K562 (cell line): Measurements from ENCODE around the gene CHCHD5. TPM values are rescaled to one million over a fixed set of nuclear protein-coding genes. Genes with fewer than 3 reads are reported as not detected.

Experiments used
- E4F1 ChIP-seq: fragments of 250-450 bp; sonication (Bioruptor Pico); IDR thresholded peaks from 2 replicates; pipeline ENCODE4 v1.5.0; 2021; ENCODE audit warnings: mild to moderate bottlenecking, borderline replicate concordance
- GATAD2A ChIP-seq: fragments of 450-650 bp; IDR thresholded peaks from 2 replicates; pipeline ENCODE4 v1.6.1; 2017
- HINFP ChIP-seq: fragments of 450-650 bp; conservative IDR thresholded peaks from 2 replicates; pipeline ENCODE4 v1.6.1; 2016; ENCODE audit warnings: missing genetic modification characterization, low read depth, mild to moderate bottlenecking, control low read depth, missing compliant biosample characterization
- HSF4 ChIP-seq: fragments of 250-450 bp; sonication (Bioruptor Pico); IDR thresholded peaks from 2 replicates; pipeline ENCODE4 v2.1.2; 2022; ENCODE audit warnings: mild to moderate bottlenecking, moderate library complexity, borderline replicate concordance
- NEUROD1 ChIP-seq: fragments of 150-350 bp; IDR thresholded peaks from 2 replicates; pipeline ENCODE4 v1.6.1; 2014; ENCODE audit warnings: borderline replicate concordance, low read length, low read depth; ENCODE audit not compliant: partially characterized antibody
- PHB2 ChIP-seq: fragments of 450-650 bp; IDR thresholded peaks from 2 replicates; pipeline ENCODE4 v1.6.1; 2017; ENCODE audit warnings: low read depth
- RHOXF2B ChIP-seq: fragments of 250-450 bp; sonication (Bioruptor Pico); conservative IDR thresholded peaks from 2 replicates; pipeline ENCODE4 v1.5.1; 2021
- SP2 ChIP-seq: IDR thresholded peaks from 2 replicates; pipeline ENCODE4 v1.6.1; 2011; ENCODE audit warnings: mild to moderate bottlenecking, low read depth, low read length, moderate library complexity; ENCODE audit not compliant: poor library complexity, severe bottlenecking; ENCODE audit errors: extremely low read depth
- SREBF1 ChIP-seq: fragments of 150-350 bp; IDR thresholded peaks from 2 replicates; pipeline ENCODE4 v1.6.1; 2014; ENCODE audit warnings: antibody characterized with exemption, low read depth, low read length, borderline replicate concordance
- SRSF1 ChIP-seq: fragments of 200-400 bp; formaldehyde crosslinking; IDR thresholded peaks from 2 replicates; pipeline ENCODE4 v1.6.1; 2017; ENCODE audit warnings: mild to moderate bottlenecking, low read depth, low read length, moderate library complexity
- SRSF3 ChIP-seq: fragments of 200-400 bp; formaldehyde crosslinking; IDR thresholded peaks from 2 replicates; pipeline ENCODE4 v1.6.1; 2016; ENCODE audit warnings: mild to moderate bottlenecking, low read length, moderate library complexity; ENCODE audit not compliant: insufficient read depth
- STAT6 ChIP-seq: sonication (generic); formaldehyde crosslinking; IDR thresholded peaks from 2 replicates; pipeline ENCODE4 v1.8.1; 2023; ENCODE audit warnings: mild to moderate bottlenecking, missing genetic modification reagents
- TEAD2 ChIP-seq: fragments of 450-650 bp; IDR thresholded peaks from 2 replicates; pipeline ENCODE4 v1.6.1; 2016; ENCODE audit warnings: missing genetic modification characterization, control low read depth, missing compliant biosample characterization
- ZKSCAN8 ChIP-seq: fragments of 200-800 bp; sonication (Bioruptor generic); IDR thresholded peaks from 2 replicates; pipeline ENCODE4 v1.6.1; 2016; ENCODE audit warnings: missing genetic modification characterization, missing compliant biosample characterization
- ZNF124 ChIP-seq: sonication (generic); formaldehyde crosslinking; IDR thresholded peaks from 2 replicates; pipeline ENCODE4 v1.8.1; 2022; ENCODE audit warnings: missing genetic modification reagents
- ZNF561 ChIP-seq: fragments of 450-650 bp; formaldehyde crosslinking; conservative IDR thresholded peaks from 2 replicates; pipeline ENCODE4 v1.4.0; 2020; ENCODE audit warnings: mild to moderate bottlenecking, moderate library complexity
- ZNF778 ChIP-seq: fragments of 450-650 bp; formaldehyde crosslinking; IDR thresholded peaks from 2 replicates; pipeline ENCODE4 v1.4.0; 2020; ENCODE audit warnings: mild to moderate bottlenecking, moderate library complexity
- polyA plus RNA-seq, 8 experiments: library from polyadenylated mRNA; depleted of rRNA in 4 of 8; stranded (reverse) in 5 of 8; unstranded in 3 of 8; fragments of >200 nt; fragmentation: Nextera tagmentation in 2 of 8; fragmentation: Illumina TruSeq in 1 of 8; extraction: Ambion mirVana in 2 of 8; extraction: Trizol in 1 of 8; gene quantifications; 2 replicates each; pipeline versions ENCODE4 v1.2.1 to v1.2.3, GENCODE V29; 2011 to 2014; ENCODE audit warnings: inconsistent platforms in 1 of 8, missing spikeins in 1 of 8
- total RNA-seq, 7 experiments: library from RNA; depleted of rRNA in 6 of 7; stranded (reverse); fragments of >200 nt in 6 of 7; fragmentation: Illumina TruSeq in 2 of 7; extraction: Trizol in 2 of 7; gene quantifications; 2 replicates each; pipeline versions ENCODE4 v1.2.1 to v1.2.3, GENCODE V29; 2011 to 2021; ENCODE audit warnings: low replicate concordance in 1 of 7
- TF ChIP-seq, protein P1 (sequence below): sonication (generic); formaldehyde crosslinking; IDR thresholded peaks from 2 replicates; pipeline ENCODE4 v1.9.0; 2022; ENCODE audit warnings: mild to moderate bottlenecking, missing genetic modification reagents

CHCHD5 gene
- total and polyA plus RNA-seq, 9 of the 15 experiments (the other 6 are each of a cell fraction or from before 2014, with no cell fraction given) = 7.4 to 79.3 (median 33.4) TPM

- TF ChIP-seq ZKSCAN8 (CRISPR knock-in tag) (no peak), TEAD2 (no peak), SRSF3 (no peak), HINFP (peak; percentile 71), ZNF124 (CRISPR knock-in tag) (0 out of 2 replicates have a peak, but pooled peaks have one; percentile 19), STAT6 (peak; percentile 91), E4F1 (CRISPR knock-in tag) (no peak), GATAD2A (no peak), SP2 (no peak), PHB2 (no peak), SRSF1 (no peak), NEUROD1 (peak; percentile 54), ZNF778 (CRISPR knock-in tag) (no peak), RHOXF2B (no peak), SREBF1 (no peak), ZNF561 (CRISPR knock-in tag) (no peak), HSF4 (CRISPR knock-in tag) (no peak)
- TF ChIP-seq, protein P1, sequence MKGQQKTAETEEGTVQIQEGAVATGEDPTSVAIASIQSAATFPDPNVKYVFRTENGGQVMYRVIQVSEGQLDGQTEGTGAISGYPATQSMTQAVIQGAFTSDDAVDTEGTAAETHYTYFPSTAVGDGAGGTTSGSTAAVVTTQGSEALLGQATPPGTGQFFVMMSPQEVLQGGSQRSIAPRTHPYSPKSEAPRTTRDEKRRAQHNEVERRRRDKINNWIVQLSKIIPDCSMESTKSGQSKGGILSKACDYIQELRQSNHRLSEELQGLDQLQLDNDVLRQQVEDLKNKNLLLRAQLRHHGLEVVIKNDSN (CRISPR knock-in tag) = peak; percentile 95
These were observed 42.1 kb upstream of the CHCHD5 start, which contains the start of gene POLR1B (continued) for GRCh38 chr2:112542123-112542983.
